PC-3 (cell line): ENCODE data around the gene CA4. TPM values are rescaled to one million over a fixed set of nuclear protein-coding genes. Genes with fewer than 3 reads are reported as not detected.
A peak's percentile ranks its signal among the peaks of the same experiment; 100 is the strongest.

Experiments
- ATAC-seq: fragments of 200-7000 bp; cut with Tn5 transposase; 2 replicates; pipeline ENCODE4 v1.9.1; 2020; ENCODE audit warnings: mild to moderate bottlenecking, moderate library complexity
- BruUV-seq: library from RNA; stranded (reverse); fragments of 400-500 nt; replicated peaks from 2 replicates; lab custom pipeline; 2021; lab: Mats Ljungman, UMichigan
- CTCF ChIA-PET: fragments of 300-600 bp; sonication (Branson Sonifier 250); formaldehyde crosslinking; loops from one replicate; lab custom pipeline; 2022; ENCODE audit warnings: antibody characterized with exemption; lab: Charles Lee
- POLR2A ChIA-PET: fragments of 300-600 bp; sonication (Branson Sonifier 250); formaldehyde crosslinking; loops from one replicate; lab custom pipeline; 2022; ENCODE audit warnings: antibody characterized with exemption; ENCODE audit not compliant: unreplicated experiment; lab: Charles Lee
- DNase-seq: peaks from one replicate; pipeline ENCODE4 v3.0.0-alpha.2; 2015
- H2AFZ ChIP-seq: fragments of 300-600 bp; sonication (generic); 2 replicates; pipeline ENCODE4 v1.6.0; 2016; ENCODE audit warnings: antibody characterized with exemption, low read length
- H3F3A ChIP-seq: fragments of 300-600 bp; sonication (generic); one replicate; pipeline ENCODE4 v1.6.0; 2017; ENCODE audit warnings: antibody characterized with exemption, low read length, control low read depth, mild to moderate bottlenecking; ENCODE audit not compliant: unreplicated experiment
- H3K27ac ChIP-seq: fragments of 300-600 bp; sonication (generic); 2 replicates; pipeline ENCODE4 v1.5.1; 2016; ENCODE audit warnings: mild to moderate bottlenecking, low read length
- H3K27me3 ChIP-seq: fragments of 300-600 bp; sonication (generic); 2 replicates; pipeline ENCODE4 v1.6.1; 2016; ENCODE audit warnings: low read length, mixed read lengths
- H3K36me3 ChIP-seq: fragments of 300-600 bp; sonication (generic); 2 replicates; pipeline ENCODE4 v1.6.1; 2016; ENCODE audit warnings: low read depth, mixed run types, low read length, mixed read lengths
- H3K4me1 ChIP-seq: fragments of 300-600 bp; sonication (generic); 2 replicates; pipeline ENCODE4 v1.5.1; 2016; ENCODE audit warnings: low read length; ENCODE audit not compliant: insufficient read depth
- H3K4me2 ChIP-seq: fragments of 300-600 bp; sonication (generic); 2 replicates; pipeline ENCODE4 v1.6.0; 2016; ENCODE audit warnings: low read length
- H3K4me3 ChIP-seq: fragments of 300-600 bp; sonication (generic); 2 replicates; pipeline ENCODE4 v1.5.1; 2016; ENCODE audit warnings: mild to moderate bottlenecking, low read length, mixed read lengths
- H3K79me2 ChIP-seq: fragments of 300-600 bp; sonication (generic); 2 replicates; pipeline ENCODE4 v1.6.1; 2017; ENCODE audit warnings: low read length, mixed read lengths
- H3K9ac ChIP-seq: fragments of 300-600 bp; sonication (generic); 2 replicates; pipeline ENCODE4 v1.6.0; 2016; ENCODE audit warnings: mild to moderate bottlenecking, low read length
- H3K9me2 ChIP-seq: fragments of 300-600 bp; sonication (generic); replicated peaks from 2 replicates; pipeline ENCODE4 v1.6.1; 2016; ENCODE audit warnings: mixed run types, low read length, mixed read lengths
- H3K9me3 ChIP-seq: fragments of 300-600 bp; sonication (generic); 2 replicates; pipeline ENCODE4 v1.6.1; 2016; ENCODE audit warnings: low read length, mixed read lengths
- H4K20me1 ChIP-seq: fragments of 300-600 bp; sonication (generic); 2 replicates; pipeline ENCODE4 v1.6.1; 2016; ENCODE audit warnings: low read length, mixed read lengths
- CTCF ChIP-seq: fragments of 300-600 bp; sonication (generic); conservative IDR thresholded peaks from 2 replicates; pipeline ENCODE4 v1.5.1; 2017; ENCODE audit warnings: antibody characterized with exemption, low read depth, mild to moderate bottlenecking, low read length
- EZH2 ChIP-seq: fragments of 300-600 bp; sonication (generic); IDR thresholded peaks from one replicate; pipeline ENCODE4 v1.6.1; 2017; ENCODE audit warnings: antibody characterized with exemption, mild to moderate bottlenecking, low read length; ENCODE audit not compliant: unreplicated experiment
- EZH2phosphoT487 ChIP-seq: fragments of 300-600 bp; sonication (generic); IDR thresholded peaks from 2 replicates; pipeline ENCODE4 v1.6.1; 2018; ENCODE audit warnings: mild to moderate bottlenecking, antibody characterized with exemption, low read length, borderline replicate concordance
- intact Hi-C: fragments of 100-400 bp; cut with micrococcal nuclease; formaldehyde crosslinking; loops from 2 replicates; pipeline ENCODE4 v1.9.0; 2023
- total RNA-seq: library from RNA; depleted of rRNA; stranded (reverse); fragments of >200 nt; gene quantifications from 2 replicates; pipeline ENCODE4 v1.2.3, GENCODE V29; 2014

Gene CA4
- total RNA-seq, 1 experiment from 2014 or later = not detected

GRCh38 chr17:60138769-60139437 lies 10.9 kb upstream of the CA4 start:
- Histone ChIP-seq H3K9me2 (no peaks in the 10 kb centered on the region), H3K27ac (no peak overlapping the region), H3F3A (no peaks in the 10 kb centered on the region), H3K4me2 (no peak overlapping the region), H2AFZ (no peak overlapping the region), H3K9me3 (no peaks in the 10 kb centered on the region), H3K79me2 (peaks cover 11% of the 10 kb centered on the region), H3K27me3 (peaks cover 4% of the 10 kb centered on the region; the same call in 1 of the 2 replicates), H3K9ac (no peak overlapping the region), H4K20me1 (no peaks in the 10 kb centered on the region), H3K36me3 (no peaks in the 10 kb centered on the region), H3K4me3 (no peak overlapping the region), H3K4me1 (peaks cover 19% of the 10 kb centered on the region)
- ChIA-PET CTCF (no interaction called here), POLR2A (no interaction called here)
- intact Hi-C loops = no loop called here
- BruUV-seq = no TSS peak
- DNase-seq (no peak), ATAC-seq (no peak)
- TF ChIP-seq CTCF (no peak), EZH2 (no peak), EZH2phosphoT487 (no peak)

- TF ChIP-seq EZH2 (no peak), CTCF (peak; percentile 48), EZH2phosphoT487 (no peak)
- no peaks in the 10 kb centered on the region for H4K20me1 ChIP-seq
- H3K4me2 ChIP-seq = no peak overlapping the region
- no peak overlapping the region for H3K4me3 ChIP-seq
- ATAC-seq = no peak
- intact Hi-C loops = loop anchor here (10.0 kb wide), 2 partner anchors 95 to 215 kb away; no protein-coding TSS in a partner anchor
- no peak overlapping the region for H3K27ac ChIP-seq
- POLR2A ChIA-PET = no interaction called here
- CTCF ChIA-PET = no interaction called here
- H3F3A ChIP-seq = no peaks in the 10 kb centered on the region
- H2AFZ ChIP-seq = no peak overlapping the region
- no peak overlapping the region for H3K9ac ChIP-seq
- H3K79me2 ChIP-seq = peaks cover 4% of the 10 kb centered on the region
- H3K36me3 ChIP-seq = no peaks in the 10 kb centered on the region
- peaks cover 4% of the 10 kb centered on the region; the same call in 1 of the 2 replicates for H3K27me3 ChIP-seq
- BruUV-seq = no TSS peak
- peaks cover 12% of the 10 kb centered on the region for H3K4me1 ChIP-seq
- no peaks in the 10 kb centered on the region for H3K9me3 ChIP-seq
- H3K9me2 ChIP-seq = no peaks in the 10 kb centered on the region
- DNase-seq = peak; percentile 31
These were observed 10.1 kb upstream of the CA4 start for GRCh38 chr17:60139438-60140285.
